Measurements from ENCODE around the gene ELF1. TPM values are rescaled to one million over a fixed set of nuclear protein-coding genes. Genes with fewer than 3 reads are reported as not detected.

Gene ELF1
- total RNA-seq, 1 experiment from 2014 or later: 15.3 TPM

GRCh38 chr13:40969169-40969901, 49.8 kb downstream of the ELF1 start:
- no peak for TF ChIP-seq EZH2 (IDR thresholded peaks at IDR 0.05; ENCODE audit: low read length, unreplicated experiment)
- no peak for TF ChIP-seq EZH2phosphoT487 (IDR thresholded peaks at IDR 0.05; ENCODE audit: borderline replicate concordance, low read length)
- TF ChIP-seq CTCF (conservative IDR thresholded peaks at IDR 0.05; ENCODE audit: low read depth, low read length): no peak
- no peak overlapping the region for H2AFZ ChIP-seq (ENCODE audit: low read length)
- H3K4me1 ChIP-seq (ENCODE audit: insufficient read depth, low read length): peaks cover 3% of the 10 kb centered on the region; the same call in 1 of the 2 replicates
- peaks cover 61% of the 10 kb centered on the region for H3K79me2 ChIP-seq (ENCODE audit: low read length)
- H3K4me3 ChIP-seq (ENCODE audit: low read length): no peak overlapping the region
- no peaks in the 10 kb centered on the region for H3K27me3 ChIP-seq (ENCODE audit: low read length)
- H4K20me1 ChIP-seq (ENCODE audit: low read length): no peaks in the 10 kb centered on the region
- ATAC-seq (no peak), DNase-seq (no peak)
- intact Hi-C loops (cut with micrococcal nuclease): no loop called here
- no peaks in the 10 kb centered on the region for H3F3A ChIP-seq (ENCODE audit: low read length, unreplicated experiment)
- no peaks in the 10 kb centered on the region for H3K9me3 ChIP-seq (ENCODE audit: low read length)
- no peaks in the 10 kb centered on the region for H3K9me2 ChIP-seq (replicated peaks; ENCODE audit: low read length)
- no peak overlapping the region for H3K9ac ChIP-seq (ENCODE audit: low read length)
- H3K36me3 ChIP-seq (ENCODE audit: low read depth, low read length): no peaks in the 10 kb centered on the region
- no peak overlapping the region for H3K4me2 ChIP-seq (ENCODE audit: low read length)
- H3K27ac ChIP-seq (ENCODE audit: low read length): no peak overlapping the region
- no TSS peak for BruUV-seq (replicated peaks)
- POLR2A ChIA-PET (ENCODE audit: unreplicated experiment): no interaction called here
- CTCF ChIA-PET: no interaction called here

- H4K20me1 ChIP-seq (ENCODE audit: low read length): no peaks in the 10 kb centered on the region
- ATAC-seq (no peak), DNase-seq (no peak)
- ChIA-PET CTCF (interaction anchor here (0.6 kb wide), 1 partner anchor 113 kb away, joined by 5 read pairs; no protein-coding TSS in a partner anchor), POLR2A (ENCODE audit: unreplicated experiment) (no interaction called here)
- no peak overlapping the region for H3K4me2 ChIP-seq (ENCODE audit: low read length)
- no peaks in the 10 kb centered on the region for H3K36me3 ChIP-seq (ENCODE audit: low read depth, low read length)
- no peak overlapping the region for H3K4me3 ChIP-seq (ENCODE audit: low read length)
- no peak overlapping the region for H3K27ac ChIP-seq (ENCODE audit: low read length)
- H2AFZ ChIP-seq (ENCODE audit: low read length): no peak overlapping the region
- TF ChIP-seq CTCF (conservative IDR thresholded peaks at IDR 0.05; ENCODE audit: low read depth, low read length) (no peak), EZH2 (IDR thresholded peaks at IDR 0.05; ENCODE audit: low read length, unreplicated experiment) (no peak), EZH2phosphoT487 (IDR thresholded peaks at IDR 0.05; ENCODE audit: borderline replicate concordance, low read length) (no peak)
- H3K9me2 ChIP-seq (replicated peaks; ENCODE audit: low read length): no peaks in the 10 kb centered on the region
- peaks cover 7% of the 10 kb centered on the region; the same call in 1 of the 2 replicates for H3K4me1 ChIP-seq (ENCODE audit: insufficient read depth, low read length)
- H3K9ac ChIP-seq (ENCODE audit: low read length): no peak overlapping the region
- H3F3A ChIP-seq (ENCODE audit: low read length, unreplicated experiment): no peaks in the 10 kb centered on the region
- no TSS peak for BruUV-seq (replicated peaks)
- H3K79me2 ChIP-seq (ENCODE audit: low read length): peaks cover 53% of the 10 kb centered on the region
- intact Hi-C loops (cut with micrococcal nuclease): no loop called here
- H3K27me3 ChIP-seq (ENCODE audit: low read length): no peaks in the 10 kb centered on the region
- H3K9me3 ChIP-seq (ENCODE audit: low read length): no peaks in the 10 kb centered on the region
Observed at GRCh38 chr13:40968416-40969000, 50.6 kb downstream of the ELF1 start.

- no peak for DNase-seq
- Histone ChIP-seq H3K27me3 (ENCODE audit: low read length) (no peaks in the 10 kb centered on the region), H3K4me3 (ENCODE audit: low read length) (no peak overlapping the region), H3K4me1 (ENCODE audit: insufficient read depth, low read length) (peaks cover 7% of the 10 kb centered on the region; the same call in 1 of the 2 replicates), H3K9ac (ENCODE audit: low read length) (no peak overlapping the region), H3K9me2 (replicated peaks; ENCODE audit: low read length) (no peaks in the 10 kb centered on the region), H3K79me2 (ENCODE audit: low read length) (peaks cover 44% of the 10 kb centered on the region), H3K36me3 (ENCODE audit: low read depth, low read length) (no peaks in the 10 kb centered on the region), H2AFZ (ENCODE audit: low read length) (no peak overlapping the region), H4K20me1 (ENCODE audit: low read length) (no peaks in the 10 kb centered on the region), H3K9me3 (ENCODE audit: low read length) (no peaks in the 10 kb centered on the region), H3K27ac (ENCODE audit: low read length) (no peak overlapping the region), H3F3A (ENCODE audit: low read length, unreplicated experiment) (no peaks in the 10 kb centered on the region), H3K4me2 (ENCODE audit: low read length) (no peak overlapping the region)
- no TSS peak for BruUV-seq (replicated peaks)
- ChIA-PET POLR2A (ENCODE audit: unreplicated experiment) (no interaction called here), CTCF (no interaction called here)
- no peak for ATAC-seq
- intact Hi-C loops (cut with micrococcal nuclease): no loop called here
- TF ChIP-seq EZH2 (IDR thresholded peaks at IDR 0.05; ENCODE audit: low read length, unreplicated experiment): no peak
- TF ChIP-seq CTCF (conservative IDR thresholded peaks at IDR 0.05; ENCODE audit: low read depth, low read length): no peak
- no peak for TF ChIP-seq EZH2phosphoT487 (IDR thresholded peaks at IDR 0.05; ENCODE audit: borderline replicate concordance, low read length)
Observed at GRCh38 chr13:40966298-40966697, 52.8 kb downstream of the ELF1 start.

Data from PC-3 (cell line).